HTR-8/SVneo (cell line): ENCODE data around the gene MAP2K3.
"Not testable (repeated sequence)": the region's sequence is repeated elsewhere in the genome, so short reads cannot be mapped to it uniquely, and the experiment has no call there.

Experiments
- DNase-seq: peaks from one replicate; pipeline ENCODE4 v3.0.0; 2011; ENCODE audit warnings: low spot score, mixed read lengths; ENCODE audit not compliant: insufficient read length
- FAIRE-seq: peaks from 2 replicates; lab custom pipeline; 2011; peaks lifted over from hg19 to GRCh38; lab: Jason Lieb, UNC

MAP2K3 gene

GRCh38 chr17:21294321-21295035 is 10.0 kb downstream of the MAP2K3 start:
- no peak for DNase-seq
- FAIRE-seq: no peak

GRCh38 chr17:21295036-21295952 is 10.8 kb downstream of the MAP2K3 start:
- FAIRE-seq: peak; percentile 96
- no peak for DNase-seq

- DNase-seq (no peak), FAIRE-seq (peak; percentile 95)
Observed at GRCh38 chr17:21296097-21297025, 11.8 kb downstream of the MAP2K3 start.

GRCh38 chr17:21297026-21297520 is 12.6 kb downstream of the MAP2K3 start:
- FAIRE-seq: no peak
- no peak for DNase-seq

- FAIRE-seq (no peak), DNase-seq (no peak)
Observed at GRCh38 chr17:21297597-21297996, 13.1 kb downstream of the MAP2K3 start.

- FAIRE-seq: peak; percentile 87
- no peak for DNase-seq
Observed at GRCh38 chr17:21298056-21298982, 13.8 kb downstream of the MAP2K3 start.

- DNase-seq (no peak), FAIRE-seq (peak; percentile 91)
Observed at GRCh38 chr17:21298983-21299519, 14.5 kb downstream of the MAP2K3 start.

- no peak for DNase-seq
- peak; percentile 97 for FAIRE-seq
Observed at GRCh38 chr17:21299981-21300600, 15.6 kb downstream of the MAP2K3 start.

- FAIRE-seq: no peak
- no peak for DNase-seq
Observed at GRCh38 chr17:21300601-21301571, 16.4 kb downstream of the MAP2K3 start.

- DNase-seq: no peak
- FAIRE-seq: peak; percentile 59
Observed at GRCh38 chr17:21301593-21302550, 17.4 kb downstream of the MAP2K3 start.

GRCh38 chr17:21302711-21303425 is 18.4 kb downstream of the MAP2K3 start:
- peak; percentile 86 for FAIRE-seq
- no peak for DNase-seq

GRCh38 chr17:21303441-21304065 is 19.0 kb downstream of the MAP2K3 start:
- DNase-seq (no peak), FAIRE-seq (peak; percentile 23)

- FAIRE-seq (no peak), DNase-seq (no peak)
Observed at GRCh38 chr17:21304091-21304490, 19.6 kb downstream of the MAP2K3 start.

- not testable (repeated sequence) for DNase-seq, FAIRE-seq
Observed at GRCh38 chr17:21304551-21305151, 20.1 kb downstream of the MAP2K3 start.
